Left ventricle myocardium inferior (tissue), 1 donor: ENCODE data around the gene SNX22. TPM values are rescaled to one million over a fixed set of nuclear protein-coding genes. Genes with fewer than 3 reads are reported as not detected.
A peak's percentile ranks its signal among the peaks of the same experiment; 100 is the strongest.

Experiments used
- DNase-seq: peaks from one replicate; pipeline ENCODE4 v3.0.0-alpha.2; 2020
- H3K27ac ChIP-seq: fragments of 200-600 bp; replicated peaks from 2 replicates; pipeline ENCODE4 v1.8.0; 2021
- H3K27me3 ChIP-seq: fragments of 200-600 bp; 2 replicates; pipeline ENCODE4 v1.8.0; 2021; ENCODE audit warnings: low read depth
- H3K36me3 ChIP-seq: fragments of 200-600 bp; 2 replicates; pipeline ENCODE4 v1.8.0; 2021
- H3K4me1 ChIP-seq: fragments of 200-600 bp; 2 replicates; pipeline ENCODE4 v1.8.0; 2021
- H3K4me3 ChIP-seq: fragments of 200-600 bp; 2 replicates; pipeline ENCODE4 v1.8.0; 2021; ENCODE audit warnings: mild to moderate bottlenecking, moderate library complexity
- H3K9me3 ChIP-seq: fragments of 200-600 bp; replicated peaks from 2 replicates; pipeline ENCODE4 v1.8.0; 2021
- CTCF ChIP-seq: fragments of 200-600 bp; IDR thresholded peaks from 2 replicates; pipeline ENCODE4 v1.8.0; 2021; ENCODE audit warnings: antibody characterized with exemption, mild to moderate bottlenecking, borderline replicate concordance
- intact Hi-C: fragments of 100-400 bp; cut with micrococcal nuclease; formaldehyde crosslinking; loops from one replicate; pipeline ENCODE4 v1.11.0; 2022
- total RNA-seq: library from RNA; stranded (reverse); fragmentation: NEBNext Ultra II Directional; extraction: Animal tissue kit (Norgen Biotek cat#: 25700); gene quantifications from one replicate; pipeline ENCODE4 v1.2.1, GENCODE V29; 2021
- donor health status: DM: no; HTN: yes; CAD: no; lungs with severe emphysema.

SNX22 gene
- total RNA-seq, 1 donor from 2014 or later, result 2.0 TPM

DNA sequence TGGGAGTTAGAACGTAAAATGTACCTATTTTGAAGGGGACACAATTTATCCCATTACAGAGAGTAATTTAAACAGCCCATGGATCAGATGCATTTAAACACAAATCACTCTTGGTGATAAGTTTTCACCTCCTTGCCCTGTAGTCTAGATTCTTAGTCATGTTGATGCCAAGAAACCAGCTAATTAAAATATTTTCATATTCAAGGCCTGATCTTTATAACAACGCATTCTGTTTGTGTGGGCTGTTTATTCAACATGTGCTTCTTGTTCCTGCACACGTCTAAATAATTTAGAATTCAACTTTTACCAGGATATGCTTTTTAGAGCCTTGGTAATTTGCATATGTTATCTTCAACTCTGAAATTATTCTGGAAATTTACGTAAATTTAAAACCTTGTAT lies 29.9 kb upstream of the SNX22 start:
- H3K27me3 ChIP-seq, result no peaks in the 10 kb centered on the region
- intact Hi-C loops, result no loop called here
- no peak overlapping the region for H3K27ac ChIP-seq
- no peak overlapping the region for H3K4me3 ChIP-seq
- H3K9me3 ChIP-seq, result no peaks in the 10 kb centered on the region
- peaks cover 7% of the 10 kb centered on the region for H3K4me1 ChIP-seq
- no peak for TF ChIP-seq CTCF
- DNase-seq, result no peak
- peaks cover 91% of the 10 kb centered on the region for H3K36me3 ChIP-seq

DNA sequence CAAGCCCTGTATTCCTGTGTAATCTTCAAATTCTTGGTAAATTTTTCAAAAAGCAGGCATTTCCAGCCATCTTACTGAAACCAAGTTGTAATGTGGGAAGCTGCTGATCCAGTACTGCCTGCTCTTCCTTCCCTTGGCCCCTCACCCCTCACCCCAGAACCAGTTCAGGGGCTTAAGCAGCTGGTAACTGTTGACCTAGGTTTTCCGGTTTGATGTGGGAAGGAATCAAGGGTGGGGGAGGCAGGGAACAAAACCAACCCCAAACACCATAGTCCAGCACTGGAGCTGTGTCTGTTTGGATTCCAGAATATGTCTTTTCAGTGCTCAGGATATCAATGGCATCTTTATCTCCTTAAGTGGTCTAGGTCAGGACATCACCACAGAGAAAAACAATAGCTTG lies 29.1 kb upstream of the SNX22 start:
- H3K27ac ChIP-seq, result peak overlapping the region; percentile 8
- intact Hi-C loops, result no loop called here

DNA sequence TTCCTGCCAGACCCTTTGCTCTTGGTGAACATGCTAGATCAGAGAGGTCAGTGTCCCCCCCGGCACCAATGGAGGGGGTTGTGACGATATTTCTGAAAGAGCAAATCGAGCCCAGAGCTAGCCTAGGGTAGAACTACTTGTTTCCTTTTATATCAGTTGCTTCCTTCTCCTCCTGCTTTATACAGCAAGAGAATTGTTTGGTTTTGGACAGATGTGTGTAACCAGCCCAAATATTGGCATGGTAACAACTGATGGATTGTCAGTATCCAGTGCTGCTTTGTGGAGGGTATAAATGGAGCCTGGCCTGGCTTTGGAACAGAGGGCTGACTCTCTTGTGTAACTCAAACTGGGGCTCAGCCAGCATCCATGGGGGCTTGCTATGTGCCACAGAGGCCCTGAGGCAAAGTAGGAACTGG lies 28.6 kb upstream of the SNX22 start:
- Histone ChIP-seq H3K4me3 (no peak overlapping the region), H3K36me3 (peaks cover 91% of the 10 kb centered on the region), H3K27me3 (no peaks in the 10 kb centered on the region), H3K9me3 (no peaks in the 10 kb centered on the region), H3K27ac (peak overlapping the region; percentile 8), H3K4me1 (peaks cover 20% of the 10 kb centered on the region)
- no peak for DNase-seq
- TF ChIP-seq CTCF, result no peak
- intact Hi-C loops, result no loop called here

More for the DNA sequence above, 29.1 kb upstream of the SNX22 start:
- H3K9me3 ChIP-seq, result no peaks in the 10 kb centered on the region
- DNase-seq, result no peak
- H3K27me3 ChIP-seq, result no peaks in the 10 kb centered on the region
- TF ChIP-seq CTCF, result no peak
- H3K36me3 ChIP-seq, result peaks cover 91% of the 10 kb centered on the region
- H3K4me1 ChIP-seq, result peaks cover 15% of the 10 kb centered on the region
- no peak overlapping the region for H3K4me3 ChIP-seq

GRCh38 chr15:64125978-64126377 lies 25.6 kb upstream of the SNX22 start:
- intact Hi-C loops, result no loop called here
- DNase-seq, result no peak
- Histone ChIP-seq H3K36me3 (peaks cover 90% of the 10 kb centered on the region), H3K9me3 (no peaks in the 10 kb centered on the region), H3K4me3 (no peak overlapping the region), H3K4me1 (peaks cover 25% of the 10 kb centered on the region), H3K27ac (no peak overlapping the region), H3K27me3 (no peaks in the 10 kb centered on the region)
- no peak for TF ChIP-seq CTCF

DNA sequence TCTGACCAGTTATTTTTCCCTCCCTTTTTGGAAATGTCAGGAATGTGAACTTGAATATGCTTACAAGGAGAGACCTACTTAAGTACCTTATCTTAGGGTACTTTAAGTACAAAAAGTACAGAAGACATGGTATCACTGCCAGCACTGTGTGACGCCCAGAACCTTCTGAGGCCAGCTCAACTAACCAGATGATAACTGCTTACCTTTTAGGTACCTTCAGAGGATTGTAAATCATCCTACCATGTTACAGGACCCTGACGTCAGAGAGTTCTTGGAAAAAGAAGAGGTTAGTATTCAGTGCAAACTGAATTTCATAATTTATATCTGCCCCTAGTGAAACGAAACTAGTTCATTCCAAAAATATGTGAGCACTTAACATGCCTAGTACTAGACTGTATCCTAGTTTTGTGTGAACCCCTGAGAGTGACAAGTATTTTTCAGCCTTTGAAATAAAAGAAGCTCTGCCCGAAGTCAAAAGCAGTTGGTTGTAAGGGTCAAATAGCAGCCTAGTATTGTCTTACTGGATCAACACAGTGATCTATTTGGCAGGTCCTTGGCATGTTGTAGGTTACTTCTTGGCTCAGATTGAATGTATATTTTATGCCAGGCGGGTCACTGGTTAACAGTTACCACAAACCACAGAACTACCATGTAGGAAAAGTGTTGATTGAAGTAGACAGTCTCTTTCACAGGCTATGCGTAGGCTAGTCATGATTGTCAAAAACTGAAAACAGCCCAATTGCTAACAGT lies 23.8 kb upstream of the SNX22 start:
- Histone ChIP-seq H3K9me3 (no peaks in the 10 kb centered on the region), H3K4me3 (no peak overlapping the region), H3K4me1 (peaks cover 39% of the 10 kb centered on the region), H3K36me3 (peaks cover 90% of the 10 kb centered on the region), H3K27me3 (no peaks in the 10 kb centered on the region), H3K27ac (peak overlapping the region; percentile 5)
- no peak for DNase-seq
- TF ChIP-seq CTCF, result no peak
- intact Hi-C loops, result no loop called here
